Measurements from ENCODE around the gene ZNF784.

Gene ZNF784

GRCh38 chr19:55593096-55593772 is 31.1 kb downstream of the ZNF784 start:
- no peak for TF ChIP-seq TEAD4 (IDR thresholded peaks at IDR 0.05)
- TF ChIP-seq FOXM1 (IDR thresholded peaks at IDR 0.05; ENCODE audit: borderline replicate concordance, low read depth) = no peak
- no peak for TF ChIP-seq EGR1 (IDR thresholded peaks at IDR 0.05)
- no peak for TF ChIP-seq RAD21 (IDR thresholded peaks at IDR 0.05; ENCODE audit: low read depth)
- TF ChIP-seq YY1 (IDR thresholded peaks at IDR 0.05; ENCODE audit: low read depth) = no peak
- TF ChIP-seq CREB1 (IDR thresholded peaks at IDR 0.05; ENCODE audit: low read depth) = no peak
- TF ChIP-seq CEBPB (IDR thresholded peaks at IDR 0.05) = no peak
- TF ChIP-seq USF1 (IDR thresholded peaks at IDR 0.05) = no peak
- no peak for TF ChIP-seq EP300 (IDR thresholded peaks at IDR 0.05; ENCODE audit: borderline replicate concordance)

GRCh38 chr19:55592391-55593090 is 31.8 kb downstream of the ZNF784 start:
- TF ChIP-seq TCF12 (IDR thresholded peaks at IDR 0.05; ENCODE audit: low read depth) (no peak), CREB1 (IDR thresholded peaks at IDR 0.05; ENCODE audit: low read depth) (no peak), CEBPB (IDR thresholded peaks at IDR 0.05) (no peak), TEAD4 (IDR thresholded peaks at IDR 0.05) (no peak), YY1 (IDR thresholded peaks at IDR 0.05; ENCODE audit: low read depth) (no peak), EP300 (IDR thresholded peaks at IDR 0.05; ENCODE audit: borderline replicate concordance) (no peak), USF1 (IDR thresholded peaks at IDR 0.05) (no peak), MAX (IDR thresholded peaks at IDR 0.05) (no peak), RAD21 (IDR thresholded peaks at IDR 0.05; ENCODE audit: low read depth) (no peak), FOXM1 (IDR thresholded peaks at IDR 0.05; ENCODE audit: borderline replicate concordance, low read depth) (no peak), NFIC (IDR thresholded peaks at IDR 0.05) (no peak), ZBTB7A (IDR thresholded peaks at IDR 0.05; ENCODE audit: low read depth) (no peak), TAF1 (IDR thresholded peaks at IDR 0.05; ENCODE audit: low read depth) (no peak), EGR1 (IDR thresholded peaks at IDR 0.05) (no peak), REST (IDR thresholded peaks at IDR 0.05; ENCODE audit: low read depth) (no peak)

- TF ChIP-seq REST (IDR thresholded peaks at IDR 0.05; ENCODE audit: low read depth) (no peak), EGR1 (IDR thresholded peaks at IDR 0.05) (no peak), NFIC (IDR thresholded peaks at IDR 0.05) (no peak), TAF1 (IDR thresholded peaks at IDR 0.05; ENCODE audit: low read depth) (no peak), MAX (IDR thresholded peaks at IDR 0.05) (no peak)
Observed at GRCh38 chr19:55591555-55591954, 32.8 kb downstream of the ZNF784 start.

GRCh38 chr19:55590617-55591016 is 33.7 kb downstream of the ZNF784 start:
- no peak for TF ChIP-seq USF1 (IDR thresholded peaks at IDR 0.05)
- TF ChIP-seq TEAD4 (IDR thresholded peaks at IDR 0.05) = no peak
- no peak for TF ChIP-seq EP300 (IDR thresholded peaks at IDR 0.05; ENCODE audit: borderline replicate concordance)
- TF ChIP-seq YY1 (IDR thresholded peaks at IDR 0.05; ENCODE audit: low read depth) = no peak
- TF ChIP-seq RAD21 (IDR thresholded peaks at IDR 0.05; ENCODE audit: low read depth) = no peak

- TF ChIP-seq NFIC (IDR thresholded peaks at IDR 0.05) (no peak), ZBTB7A (IDR thresholded peaks at IDR 0.05; ENCODE audit: low read depth) (no peak), CREB1 (IDR thresholded peaks at IDR 0.05; ENCODE audit: low read depth) (no peak), EGR1 (IDR thresholded peaks at IDR 0.05) (no peak), REST (IDR thresholded peaks at IDR 0.05; ENCODE audit: low read depth) (no peak), EP300 (IDR thresholded peaks at IDR 0.05; ENCODE audit: borderline replicate concordance) (no peak), FOXM1 (IDR thresholded peaks at IDR 0.05; ENCODE audit: borderline replicate concordance, low read depth) (no peak)
Observed at GRCh38 chr19:55590109-55590508, 34.3 kb downstream of the ZNF784 start.

All from Ishikawa (cell line).